Fibroblast of gingiva (primary cell): Measurements from ENCODE around the gene METTL6.
"Not testable (repeated sequence)": the region's sequence is repeated elsewhere in the genome, so short reads cannot be mapped to it uniquely, and the experiment has no call there.

Source experiments
- DNase-seq: peaks from one replicate; pipeline ENCODE4 v3.0.0-alpha.2; 2011; ENCODE audit warnings: low read depth

The METTL6 gene

DNA sequence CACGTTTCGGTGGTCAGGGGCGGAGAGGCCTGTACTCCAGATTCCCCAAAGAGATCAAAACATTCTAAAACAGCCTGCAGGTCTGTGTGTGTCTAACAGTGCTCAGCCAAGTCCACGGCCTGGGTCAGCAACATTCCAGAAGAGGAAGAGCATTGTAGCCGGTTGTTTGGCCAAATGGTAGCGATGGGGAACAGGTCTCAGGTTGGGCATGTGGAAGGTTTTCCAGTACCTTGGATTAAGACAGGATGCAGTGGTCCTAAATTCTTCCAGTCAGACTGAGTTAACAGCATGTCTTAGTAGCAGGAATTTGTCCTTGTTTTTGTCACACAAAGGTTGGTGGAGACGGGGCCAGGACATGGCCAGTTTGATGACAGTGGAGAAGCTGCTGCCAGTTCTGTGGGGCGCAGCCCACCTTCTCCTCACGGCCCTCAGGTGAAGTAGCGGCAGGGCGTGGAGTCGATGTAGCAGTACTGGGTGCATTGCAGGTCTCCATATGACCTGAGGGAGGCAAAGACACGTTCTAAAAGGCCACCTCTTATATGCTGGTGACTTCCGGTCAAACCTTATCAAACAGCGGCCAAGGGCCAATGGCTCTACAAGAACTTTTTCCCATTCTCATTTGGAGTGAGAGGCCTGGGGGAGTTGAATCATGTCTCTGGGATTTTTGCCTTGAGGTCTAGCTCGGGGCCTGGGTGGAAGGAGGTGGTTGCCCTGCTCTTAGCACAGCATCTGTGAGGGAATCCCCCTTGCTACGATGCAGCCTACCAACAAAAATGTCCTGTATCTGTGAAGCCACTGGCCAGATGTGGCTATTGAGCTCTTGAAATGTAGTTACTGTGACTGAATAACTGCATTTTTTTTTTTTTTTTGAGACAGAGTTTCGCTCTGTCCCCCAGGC, 24.1 kb upstream of the METTL6 start:
- DNase-seq: no peak

DNA sequence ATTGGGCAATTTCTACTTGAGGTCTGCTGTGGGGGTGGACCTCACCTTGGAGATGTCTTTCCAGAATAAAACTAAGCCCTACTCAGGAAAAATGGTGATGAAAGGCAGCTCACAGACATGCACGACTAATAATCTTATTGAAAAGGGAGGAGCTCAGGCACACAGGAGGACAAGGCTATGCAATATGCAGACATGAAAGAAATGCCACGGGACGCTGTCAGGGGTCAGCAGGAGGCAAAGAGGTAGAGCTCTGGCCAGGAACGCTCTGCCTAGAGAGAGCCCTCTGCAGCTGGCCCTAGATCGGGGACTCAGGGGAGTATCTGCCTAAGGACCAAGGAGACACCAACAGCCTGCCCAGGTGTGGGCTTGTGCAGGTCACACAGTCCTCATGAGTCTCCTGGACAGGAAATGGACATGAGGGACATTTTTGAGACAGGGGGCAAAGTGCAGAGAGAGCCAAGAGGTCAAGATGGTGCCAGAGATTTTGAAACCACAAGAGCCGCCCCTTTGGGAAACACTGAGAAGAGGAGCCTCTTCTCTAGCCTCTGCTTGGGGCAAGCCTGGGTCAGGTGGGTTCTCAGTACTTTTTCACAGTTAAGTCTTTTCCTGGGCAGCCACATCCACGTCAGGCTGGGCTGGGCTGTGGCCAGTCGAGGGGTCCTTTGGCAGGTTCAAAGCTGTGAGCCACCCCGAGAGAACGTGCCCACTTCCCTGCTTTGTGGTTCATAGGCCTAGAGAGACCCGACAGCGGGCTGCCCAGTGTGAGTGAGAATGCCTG, 23.3 kb upstream of the METTL6 start:
- DNase-seq: no peak

DNA sequence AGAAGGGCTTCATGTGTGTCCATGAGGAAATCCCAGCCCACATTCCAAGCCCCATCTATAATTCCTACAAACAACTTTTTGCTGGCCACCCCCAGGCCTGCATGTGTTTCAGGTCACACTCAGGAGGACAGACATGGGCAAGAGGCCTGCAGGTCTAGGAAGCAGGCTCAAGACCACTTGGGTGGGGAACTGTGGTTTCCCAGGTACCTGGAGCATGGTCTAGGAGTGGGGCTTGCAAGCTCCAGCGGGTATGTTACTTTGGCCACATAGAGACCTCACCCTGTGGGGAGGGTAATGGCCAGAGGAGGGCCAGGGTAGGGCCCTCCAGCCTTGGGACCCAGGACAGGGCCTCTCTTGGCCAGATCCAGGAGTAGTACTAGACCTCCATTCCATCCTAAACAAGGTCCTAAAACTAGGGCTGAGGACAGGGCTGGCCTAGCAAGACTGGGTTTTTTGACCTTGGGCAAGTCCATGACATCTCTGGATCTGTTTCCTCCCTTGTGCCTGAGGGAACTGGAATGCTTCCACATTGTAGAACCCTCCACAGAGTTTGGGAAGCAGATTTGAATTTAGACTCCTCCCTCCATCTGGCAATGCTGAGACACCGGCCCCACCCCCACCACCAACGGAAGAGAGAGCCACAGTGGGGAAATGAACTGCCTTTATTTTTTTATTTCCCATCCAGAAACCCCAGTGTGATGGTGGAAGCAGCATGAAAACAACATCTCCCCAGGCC, 22.3 kb upstream of the METTL6 start:
- no peak for DNase-seq

DNA sequence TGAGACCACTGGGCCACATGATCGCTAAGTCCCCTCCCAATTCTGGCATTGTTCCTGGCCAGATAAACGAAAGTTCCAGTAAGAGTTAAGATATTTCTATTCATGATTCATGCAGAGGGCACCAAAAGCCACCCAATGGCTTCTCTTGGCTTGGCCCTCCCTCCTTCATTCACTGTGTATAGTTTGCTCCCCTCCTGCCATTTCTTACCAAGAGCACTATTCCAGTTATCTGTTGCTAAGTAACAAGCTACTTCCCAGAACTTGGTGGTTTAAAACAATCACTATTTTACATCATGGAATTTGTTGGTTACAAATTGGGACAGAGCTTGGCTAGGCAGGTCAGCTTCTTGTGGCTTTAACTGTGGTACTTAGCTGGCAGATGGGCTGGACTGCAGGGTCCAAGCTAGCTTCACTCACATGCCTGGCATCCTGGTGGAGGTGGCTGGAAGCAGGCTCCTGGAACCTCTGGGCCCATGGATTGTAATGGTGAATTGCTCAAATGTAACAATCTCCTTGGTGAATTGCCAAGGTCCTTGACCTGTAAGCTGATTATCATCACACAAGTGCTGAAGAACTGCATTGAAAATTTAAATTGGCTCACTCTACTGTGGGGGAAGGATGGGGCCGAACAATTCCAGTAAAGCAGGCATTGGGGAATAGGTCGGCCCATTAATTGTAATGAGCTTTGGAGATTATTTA, 16.6 kb upstream of the METTL6 start:
- DNase-seq: peak; percentile 59

DNA sequence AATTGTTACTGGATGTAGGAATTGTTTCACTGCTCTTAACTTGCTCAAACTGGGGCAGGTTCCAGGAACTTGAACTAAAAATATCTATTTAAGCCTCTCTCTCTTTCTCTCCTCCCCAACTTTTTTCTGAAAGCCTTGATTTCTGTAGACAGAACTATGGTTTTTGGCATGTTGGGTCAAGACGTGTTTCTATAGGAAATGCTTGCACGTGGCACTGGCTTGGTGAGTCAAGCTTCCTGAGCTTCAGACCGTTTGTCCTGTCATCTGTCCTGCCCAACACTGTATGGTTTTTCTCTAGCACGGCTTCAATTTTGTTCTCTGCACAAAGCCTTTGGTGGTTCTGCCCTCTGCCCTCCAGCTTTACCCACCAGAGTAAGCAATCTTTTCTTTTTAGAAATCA, 13.5 kb upstream of the METTL6 start:
- DNase-seq: peak; percentile 47

DNA sequence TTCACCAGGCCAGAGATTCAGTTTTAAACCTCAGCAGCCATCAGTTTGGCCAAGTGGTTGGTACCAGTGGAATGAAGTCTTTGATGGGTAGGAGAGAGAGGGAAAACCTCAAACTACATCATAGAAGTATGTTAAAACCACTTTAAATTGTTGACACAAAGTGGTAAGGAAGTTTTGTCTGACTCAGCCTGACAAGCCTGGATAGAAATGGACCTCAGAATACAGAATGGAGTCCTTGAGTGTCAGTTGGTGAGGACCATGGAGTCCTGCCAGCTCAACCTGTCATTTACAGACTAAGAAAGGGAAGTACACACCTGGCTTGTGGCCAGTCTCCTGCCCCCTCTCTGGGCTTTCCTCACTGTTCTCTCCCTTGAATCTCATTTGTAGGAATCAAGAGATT, 12.1 kb upstream of the METTL6 start:
- peak; percentile 14 for DNase-seq

- peak; percentile 88 for DNase-seq
Observed at GRCh38 chr3:15438983-15439382, 11.6 kb upstream of the METTL6 start.

GRCh38 chr3:15436246-15436645, 8.9 kb upstream of the METTL6 start:
- no peak for DNase-seq

GRCh38 chr3:15434756-15435155, 7.4 kb upstream of the METTL6 start:
- DNase-seq: no peak

GRCh38 chr3:15433531-15433930, 6.2 kb upstream of the METTL6 start:
- DNase-seq: no peak

GRCh38 chr3:15431256-15431837, 4.0 kb upstream of the METTL6 start:
- DNase-seq: no peak

DNA sequence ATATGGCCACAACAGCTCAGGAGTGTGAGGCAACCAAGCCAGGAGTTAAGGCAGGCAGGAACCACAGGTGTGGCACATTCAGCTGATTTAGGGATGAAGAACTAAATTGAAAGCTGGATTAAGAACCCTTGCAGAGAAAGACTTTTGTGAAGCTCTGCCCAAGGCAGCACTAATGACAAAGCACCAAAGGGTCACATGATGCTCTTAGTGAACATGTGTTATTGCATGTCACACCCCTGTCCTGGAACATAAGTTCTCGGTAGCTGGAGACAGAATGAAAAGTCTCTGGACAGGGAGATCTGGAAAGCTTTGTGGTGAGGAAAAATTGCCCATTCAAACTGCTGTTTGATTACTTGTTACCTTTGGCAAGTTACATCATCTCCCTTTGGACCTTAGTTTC, 3.3 kb upstream of the METTL6 start:
- DNase-seq: no peak

DNA sequence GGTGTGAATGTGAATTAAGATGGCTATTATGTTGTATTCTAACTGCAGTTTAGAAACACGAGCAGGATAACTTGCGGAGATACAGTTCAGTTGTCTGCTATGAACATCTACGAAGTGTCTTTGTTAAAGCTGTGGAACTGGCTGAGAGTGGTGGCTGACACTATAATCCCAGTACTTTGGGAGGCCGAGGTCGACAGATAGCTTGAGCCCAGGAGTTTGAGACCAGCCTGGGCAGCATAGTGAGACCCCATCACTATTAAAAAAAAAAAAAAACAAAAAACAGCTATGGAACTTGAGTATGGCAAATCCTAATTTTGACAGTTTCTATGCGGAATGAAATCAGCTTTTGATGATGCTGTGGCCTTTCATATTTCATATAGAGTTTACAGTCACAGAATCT, 1.7 kb upstream of the METTL6 start:
- no peak for DNase-seq

- peak; percentile 69 for DNase-seq
Observed at GRCh38 chr3:15428539-15428938, 1.2 kb upstream of the METTL6 start.

- DNase-seq: no peak
Observed at GRCh38 chr3:15427981-15428380, 637 bp upstream of the METTL6 start.

DNA sequence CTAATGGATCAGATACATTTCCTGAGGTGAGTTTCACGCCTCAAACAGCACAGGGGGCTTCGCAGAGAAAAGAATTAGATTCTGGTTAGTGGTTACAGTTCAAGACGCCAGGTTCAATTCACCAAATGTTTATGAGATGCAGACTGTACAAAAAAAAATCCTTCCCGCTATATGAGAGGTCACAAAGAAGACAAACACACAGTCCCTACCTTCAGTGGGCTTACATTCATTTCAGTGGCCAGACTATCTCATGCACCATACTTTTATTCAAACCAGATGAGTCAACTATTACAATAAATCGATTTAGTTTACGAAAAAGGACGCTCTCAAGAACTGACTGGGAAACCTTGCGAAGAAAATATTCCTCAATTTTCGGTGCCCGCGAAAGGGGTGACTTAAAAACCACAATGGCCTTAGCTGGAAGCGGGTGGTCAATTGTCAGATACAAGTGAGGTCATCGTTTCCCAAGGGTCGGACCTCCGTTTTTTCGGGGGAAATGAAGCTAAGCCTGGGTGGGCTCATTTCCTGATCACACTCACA, 695 bp downstream of the METTL6 start:
- no peak for DNase-seq

GRCh38 chr3:15420871-15421270, 6.5 kb downstream of the METTL6 start:
- DNase-seq: no peak

DNA sequence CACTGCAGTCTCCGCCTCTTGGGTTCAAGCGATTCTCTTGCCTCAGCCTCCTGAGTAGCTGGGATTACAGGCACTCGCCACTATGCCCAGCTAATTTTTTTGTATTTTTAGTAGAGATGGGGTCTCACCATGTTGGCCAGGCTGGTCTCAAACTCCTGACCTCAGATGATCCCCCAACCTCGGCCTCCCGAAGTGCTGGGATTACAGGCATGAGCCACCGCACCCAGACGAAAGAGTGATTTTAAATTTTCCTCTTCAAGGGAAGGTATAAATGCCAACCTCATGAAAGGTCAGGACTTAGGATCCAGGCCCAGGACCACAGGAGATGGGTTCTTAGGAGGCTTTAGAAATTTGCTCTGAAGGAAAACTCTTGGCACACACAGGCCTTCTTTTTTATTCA, 16.4 kb downstream of the METTL6 start:
- DNase-seq: not testable (repeated sequence)

DNA sequence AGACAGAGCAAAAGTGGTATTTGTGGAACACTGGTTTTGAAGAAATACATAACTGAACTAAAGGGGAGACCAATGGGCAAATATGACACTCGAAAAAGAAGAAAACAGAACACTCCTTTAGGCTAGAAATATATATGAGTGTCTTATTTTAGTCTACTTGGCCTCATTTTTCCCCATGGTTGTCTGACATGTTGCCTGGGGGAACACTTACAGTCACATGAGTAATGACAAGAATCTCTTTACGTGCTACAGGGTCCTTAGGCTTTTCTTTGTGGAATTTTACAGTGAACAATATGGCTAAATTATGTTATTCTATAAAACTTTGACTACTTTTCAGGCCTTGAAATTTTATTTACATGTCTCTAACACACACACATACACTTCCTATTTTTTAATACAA, 17.6 kb downstream of the METTL6 start:
- no peak for DNase-seq

GRCh38 chr3:15409239-15409638, 18.1 kb downstream of the METTL6 start:
- DNase-seq: peak; percentile 24

GRCh38 chr3:15405448-15406050, 21.8 kb downstream of the METTL6 start:
- peak; percentile 62 for DNase-seq
